K562 (cell line): ENCODE data around the gene PROKR1. TPM values are rescaled to one million over a fixed set of nuclear protein-coding genes. Genes with fewer than 3 reads are reported as not detected.

Source experiments
- HDAC6 ChIP-seq: IDR thresholded peaks from 2 replicates; pipeline ENCODE4 v1.6.1; 2012; ENCODE audit warnings: low read depth, mild to moderate bottlenecking, control low read depth, inconsistent platforms, low read length, moderate library complexity
- HINFP ChIP-seq: fragments of 450-650 bp; conservative IDR thresholded peaks from 2 replicates; pipeline ENCODE4 v1.6.1; 2016; ENCODE audit warnings: missing genetic modification characterization, low read depth, mild to moderate bottlenecking, control low read depth, missing compliant biosample characterization
- MAFF ChIP-seq: IDR thresholded peaks from 2 replicates; pipeline ENCODE4 v1.6.1; 2012; ENCODE audit warnings: low read length, improper control_type of control experiment
- MEF2A ChIP-seq: IDR thresholded peaks from 2 replicates; pipeline ENCODE4 v1.6.1; 2011; ENCODE audit warnings: low read depth, mild to moderate bottlenecking, low read length, moderate library complexity; ENCODE audit not compliant: control insufficient read depth
- MTA3 ChIP-seq: fragments of 450-650 bp; formaldehyde crosslinking; IDR thresholded peaks from 2 replicates; pipeline ENCODE4 v1.6.1; 2017; ENCODE audit warnings: mild to moderate bottlenecking, borderline replicate concordance
- SIN3A ChIP-seq, 2 experiments: fragments of 150-350 bp in 1 of 2; IDR thresholded peaks; 2 replicates each; pipeline ENCODE4 v1.6.1; 2011 to 2016; ENCODE audit warnings: borderline replicate concordance in 2 of 2, low read depth in 2 of 2, low read length in 2 of 2, mild to moderate bottlenecking in 2 of 2, moderate library complexity in 2 of 2; ENCODE audit not compliant: control insufficient read depth in 1 of 2
- TRIM24 ChIP-seq, 2 experiments: fragments of 450-650 bp; IDR thresholded peaks; 2 replicates each; pipeline ENCODE4 v1.6.1; 2016
- ZNF518B ChIP-seq: fragments of 250-450 bp; sonication (Bioruptor Pico); IDR thresholded peaks from 2 replicates; pipeline ENCODE4 v1.5.0; 2021; ENCODE audit warnings: mild to moderate bottlenecking, moderate library complexity
- polyA plus RNA-seq, 8 experiments: library from polyadenylated mRNA; depleted of rRNA in 4 of 8; stranded (reverse) in 5 of 8; unstranded in 3 of 8; fragments of >200 nt; fragmentation: Nextera tagmentation in 2 of 8; fragmentation: Illumina TruSeq in 1 of 8; extraction: Ambion mirVana in 2 of 8; extraction: Trizol in 1 of 8; gene quantifications; 2 replicates each; pipeline versions ENCODE4 v1.2.1 to v1.2.3, GENCODE V29; 2011 to 2014; ENCODE audit warnings: inconsistent platforms in 1 of 8, missing spikeins in 1 of 8
- total RNA-seq, 7 experiments: library from RNA; depleted of rRNA in 6 of 7; stranded (reverse); fragments of >200 nt in 6 of 7; fragmentation: Illumina TruSeq in 2 of 7; extraction: Trizol in 2 of 7; gene quantifications; 2 replicates each; pipeline versions ENCODE4 v1.2.1 to v1.2.3, GENCODE V29; 2011 to 2021; ENCODE audit warnings: low replicate concordance in 1 of 7
- TF ChIP-seq, protein P1 (sequence below): fragments of 450-650 bp; IDR thresholded peaks from 2 replicates; pipeline ENCODE4 v1.6.1; 2016; ENCODE audit warnings: mild to moderate bottlenecking, moderate library complexity
- TF ChIP-seq, protein P2 (sequence below): fragments of 450-650 bp; formaldehyde crosslinking; conservative IDR thresholded peaks from 2 replicates; pipeline ENCODE4 v1.4.0; 2022; ENCODE audit warnings: mild to moderate bottlenecking, missing genetic modification characterization

PROKR1 gene
- total and polyA plus RNA-seq, 9 of the 15 experiments (the other 6 are each of a cell fraction or from before 2014, with no cell fraction given), result 0.01 to 0.18 (median 0.09) TPM; not detected in 1

DNA sequence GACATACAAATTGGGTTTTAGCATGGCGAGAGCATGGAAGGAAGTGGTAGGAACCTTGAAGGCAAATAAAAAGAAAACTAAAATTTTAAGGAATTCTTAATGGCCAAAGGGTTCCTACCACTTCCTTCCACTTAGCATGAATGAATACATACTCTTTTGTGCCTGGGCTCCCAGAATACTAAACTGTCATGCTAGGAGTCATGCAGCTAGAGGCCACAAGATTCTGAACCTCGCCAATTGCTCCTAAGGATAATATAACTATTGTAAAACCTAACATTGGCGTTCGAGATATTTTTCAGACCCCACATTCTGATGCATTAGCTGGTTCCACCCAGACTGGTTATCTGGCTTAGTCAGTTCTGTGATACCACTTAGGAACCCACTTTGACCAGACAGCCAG, 52.6 kb downstream of the PROKR1 start (continued):
- TF ChIP-seq, protein P1, sequence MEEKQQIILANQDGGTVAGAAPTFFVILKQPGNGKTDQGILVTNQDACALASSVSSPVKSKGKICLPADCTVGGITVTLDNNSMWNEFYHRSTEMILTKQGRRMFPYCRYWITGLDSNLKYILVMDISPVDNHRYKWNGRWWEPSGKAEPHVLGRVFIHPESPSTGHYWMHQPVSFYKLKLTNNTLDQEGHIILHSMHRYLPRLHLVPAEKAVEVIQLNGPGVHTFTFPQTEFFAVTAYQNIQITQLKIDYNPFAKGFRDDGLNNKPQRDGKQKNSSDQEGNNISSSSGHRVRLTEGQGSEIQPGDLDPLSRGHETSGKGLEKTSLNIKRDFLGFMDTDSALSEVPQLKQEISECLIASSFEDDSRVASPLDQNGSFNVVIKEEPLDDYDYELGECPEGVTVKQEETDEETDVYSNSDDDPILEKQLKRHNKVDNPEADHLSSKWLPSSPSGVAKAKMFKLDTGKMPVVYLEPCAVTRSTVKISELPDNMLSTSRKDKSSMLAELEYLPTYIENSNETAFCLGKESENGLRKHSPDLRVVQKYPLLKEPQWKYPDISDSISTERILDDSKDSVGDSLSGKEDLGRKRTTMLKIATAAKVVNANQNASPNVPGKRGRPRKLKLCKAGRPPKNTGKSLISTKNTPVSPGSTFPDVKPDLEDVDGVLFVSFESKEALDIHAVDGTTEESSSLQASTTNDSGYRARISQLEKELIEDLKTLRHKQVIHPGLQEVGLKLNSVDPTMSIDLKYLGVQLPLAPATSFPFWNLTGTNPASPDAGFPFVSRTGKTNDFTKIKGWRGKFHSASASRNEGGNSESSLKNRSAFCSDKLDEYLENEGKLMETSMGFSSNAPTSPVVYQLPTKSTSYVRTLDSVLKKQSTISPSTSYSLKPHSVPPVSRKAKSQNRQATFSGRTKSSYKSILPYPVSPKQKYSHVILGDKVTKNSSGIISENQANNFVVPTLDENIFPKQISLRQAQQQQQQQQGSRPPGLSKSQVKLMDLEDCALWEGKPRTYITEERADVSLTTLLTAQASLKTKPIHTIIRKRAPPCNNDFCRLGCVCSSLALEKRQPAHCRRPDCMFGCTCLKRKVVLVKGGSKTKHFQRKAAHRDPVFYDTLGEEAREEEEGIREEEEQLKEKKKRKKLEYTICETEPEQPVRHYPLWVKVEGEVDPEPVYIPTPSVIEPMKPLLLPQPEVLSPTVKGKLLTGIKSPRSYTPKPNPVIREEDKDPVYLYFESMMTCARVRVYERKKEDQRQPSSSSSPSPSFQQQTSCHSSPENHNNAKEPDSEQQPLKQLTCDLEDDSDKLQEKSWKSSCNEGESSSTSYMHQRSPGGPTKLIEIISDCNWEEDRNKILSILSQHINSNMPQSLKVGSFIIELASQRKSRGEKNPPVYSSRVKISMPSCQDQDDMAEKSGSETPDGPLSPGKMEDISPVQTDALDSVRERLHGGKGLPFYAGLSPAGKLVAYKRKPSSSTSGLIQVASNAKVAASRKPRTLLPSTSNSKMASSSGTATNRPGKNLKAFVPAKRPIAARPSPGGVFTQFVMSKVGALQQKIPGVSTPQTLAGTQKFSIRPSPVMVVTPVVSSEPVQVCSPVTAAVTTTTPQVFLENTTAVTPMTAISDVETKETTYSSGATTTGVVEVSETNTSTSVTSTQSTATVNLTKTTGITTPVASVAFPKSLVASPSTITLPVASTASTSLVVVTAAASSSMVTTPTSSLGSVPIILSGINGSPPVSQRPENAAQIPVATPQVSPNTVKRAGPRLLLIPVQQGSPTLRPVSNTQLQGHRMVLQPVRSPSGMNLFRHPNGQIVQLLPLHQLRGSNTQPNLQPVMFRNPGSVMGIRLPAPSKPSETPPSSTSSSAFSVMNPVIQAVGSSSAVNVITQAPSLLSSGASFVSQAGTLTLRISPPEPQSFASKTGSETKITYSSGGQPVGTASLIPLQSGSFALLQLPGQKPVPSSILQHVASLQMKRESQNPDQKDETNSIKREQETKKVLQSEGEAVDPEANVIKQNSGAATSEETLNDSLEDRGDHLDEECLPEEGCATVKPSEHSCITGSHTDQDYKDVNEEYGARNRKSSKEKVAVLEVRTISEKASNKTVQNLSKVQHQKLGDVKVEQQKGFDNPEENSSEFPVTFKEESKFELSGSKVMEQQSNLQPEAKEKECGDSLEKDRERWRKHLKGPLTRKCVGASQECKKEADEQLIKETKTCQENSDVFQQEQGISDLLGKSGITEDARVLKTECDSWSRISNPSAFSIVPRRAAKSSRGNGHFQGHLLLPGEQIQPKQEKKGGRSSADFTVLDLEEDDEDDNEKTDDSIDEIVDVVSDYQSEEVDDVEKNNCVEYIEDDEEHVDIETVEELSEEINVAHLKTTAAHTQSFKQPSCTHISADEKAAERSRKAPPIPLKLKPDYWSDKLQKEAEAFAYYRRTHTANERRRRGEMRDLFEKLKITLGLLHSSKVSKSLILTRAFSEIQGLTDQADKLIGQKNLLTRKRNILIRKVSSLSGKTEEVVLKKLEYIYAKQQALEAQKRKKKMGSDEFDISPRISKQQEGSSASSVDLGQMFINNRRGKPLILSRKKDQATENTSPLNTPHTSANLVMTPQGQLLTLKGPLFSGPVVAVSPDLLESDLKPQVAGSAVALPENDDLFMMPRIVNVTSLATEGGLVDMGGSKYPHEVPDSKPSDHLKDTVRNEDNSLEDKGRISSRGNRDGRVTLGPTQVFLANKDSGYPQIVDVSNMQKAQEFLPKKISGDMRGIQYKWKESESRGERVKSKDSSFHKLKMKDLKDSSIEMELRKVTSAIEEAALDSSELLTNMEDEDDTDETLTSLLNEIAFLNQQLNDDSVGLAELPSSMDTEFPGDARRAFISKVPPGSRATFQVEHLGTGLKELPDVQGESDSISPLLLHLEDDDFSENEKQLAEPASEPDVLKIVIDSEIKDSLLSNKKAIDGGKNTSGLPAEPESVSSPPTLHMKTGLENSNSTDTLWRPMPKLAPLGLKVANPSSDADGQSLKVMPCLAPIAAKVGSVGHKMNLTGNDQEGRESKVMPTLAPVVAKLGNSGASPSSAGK, result no peak
- TF ChIP-seq MAFF, result no peak
- TF ChIP-seq HINFP (tag), result no peak
- TF ChIP-seq SIN3A (IDR thresholded peaks at IDR 0.05; ENCODE audit: borderline replicate concordance in 2 of 2, control insufficient read depth in 1 of 2, low read depth in 2 of 2, low read length in 2 of 2), result no peak
- TF ChIP-seq HDAC6, result no peak
- TF ChIP-seq MTA3, result no peak
- no peak for TF ChIP-seq TRIM24 (IDR thresholded peaks at IDR 0.05)
- TF ChIP-seq ZNF518B (CRISPR knock-in tag), result no peak
- TF ChIP-seq, protein P2, sequence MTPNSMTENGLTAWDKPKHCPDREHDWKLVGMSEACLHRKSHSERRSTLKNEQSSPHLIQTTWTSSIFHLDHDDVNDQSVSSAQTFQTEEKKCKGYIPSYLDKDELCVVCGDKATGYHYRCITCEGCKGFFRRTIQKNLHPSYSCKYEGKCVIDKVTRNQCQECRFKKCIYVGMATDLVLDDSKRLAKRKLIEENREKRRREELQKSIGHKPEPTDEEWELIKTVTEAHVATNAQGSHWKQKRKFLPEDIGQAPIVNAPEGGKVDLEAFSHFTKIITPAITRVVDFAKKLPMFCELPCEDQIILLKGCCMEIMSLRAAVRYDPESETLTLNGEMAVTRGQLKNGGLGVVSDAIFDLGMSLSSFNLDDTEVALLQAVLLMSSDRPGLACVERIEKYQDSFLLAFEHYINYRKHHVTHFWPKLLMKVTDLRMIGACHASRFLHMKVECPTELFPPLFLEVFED (CRISPR knock-in tag), result no peak
- no peak for TF ChIP-seq MEF2A
